ENCODE data around the gene TRANK1.
"Not testable (repeated sequence)": the region's sequence is repeated elsewhere in the genome, so short reads cannot be mapped to it uniquely, and the experiment has no call there.

The TRANK1 gene

DNA sequence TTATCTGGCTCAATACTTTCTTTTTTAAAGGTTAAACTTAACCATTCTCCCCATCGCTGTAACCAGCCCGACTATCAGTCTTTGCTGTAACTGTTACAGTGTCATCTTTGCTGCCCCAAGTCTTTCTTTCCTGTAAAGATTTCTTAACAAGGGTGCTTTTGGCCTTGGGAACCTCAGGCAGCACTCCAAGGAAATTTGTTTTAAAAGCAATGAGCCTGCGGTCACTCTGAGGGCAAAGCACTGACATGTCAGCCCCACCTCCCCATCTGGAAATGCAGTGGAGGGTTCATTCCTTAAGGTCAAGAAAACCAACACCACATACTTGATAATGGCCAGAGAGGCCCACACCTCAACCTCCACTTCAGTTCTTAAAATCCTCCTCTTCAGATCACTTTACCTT is 3.2 kb downstream of the TRANK1 start:
- no peak for TF ChIP-seq CTCF (conservative IDR thresholded peaks at IDR 0.05)
- no peak overlapping the region for H3K27ac ChIP-seq

DNA sequence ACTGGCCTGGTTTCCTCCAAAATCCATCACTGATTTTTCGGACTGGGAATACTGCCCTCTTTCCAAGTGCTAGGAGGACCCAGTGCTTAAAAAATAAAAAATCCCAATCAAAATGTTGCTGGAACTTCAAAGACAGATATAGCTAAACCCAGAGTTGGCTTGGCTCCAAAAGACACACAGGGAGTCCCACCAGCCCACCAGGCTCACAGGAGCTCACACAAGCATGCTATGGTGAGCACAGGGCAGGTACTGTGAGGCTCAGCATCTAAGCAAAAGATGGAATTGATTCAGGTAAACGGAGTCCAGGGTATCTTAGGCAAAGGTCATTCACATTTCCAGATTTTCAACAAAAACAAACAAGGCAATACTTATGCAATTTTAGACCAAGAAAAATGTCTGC is 3.7 kb downstream of the TRANK1 start:
- no peak overlapping the region for H3K27ac ChIP-seq
- TF ChIP-seq CTCF (conservative IDR thresholded peaks at IDR 0.05): no peak

DNA sequence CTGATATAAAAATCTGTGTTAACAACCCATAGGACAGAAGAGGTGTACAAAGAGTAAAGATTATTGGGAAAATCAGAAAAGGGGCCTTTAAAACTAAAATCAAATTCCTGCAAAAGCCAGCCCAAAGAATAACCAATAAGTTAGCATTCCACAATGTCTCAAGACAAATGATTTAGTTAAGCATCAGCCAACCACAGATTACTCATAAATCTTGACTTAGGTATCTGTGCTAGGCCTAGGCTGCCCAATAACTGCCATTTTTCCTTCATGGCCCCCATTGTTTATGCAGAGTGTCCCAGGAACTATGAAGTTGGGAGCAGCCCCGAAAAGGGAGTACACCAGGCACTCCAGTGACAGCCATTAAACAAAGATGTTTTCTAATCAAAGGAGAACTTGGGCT is 7.4 kb downstream of the TRANK1 start:
- no peak overlapping the region for H3K27ac ChIP-seq

DNA sequence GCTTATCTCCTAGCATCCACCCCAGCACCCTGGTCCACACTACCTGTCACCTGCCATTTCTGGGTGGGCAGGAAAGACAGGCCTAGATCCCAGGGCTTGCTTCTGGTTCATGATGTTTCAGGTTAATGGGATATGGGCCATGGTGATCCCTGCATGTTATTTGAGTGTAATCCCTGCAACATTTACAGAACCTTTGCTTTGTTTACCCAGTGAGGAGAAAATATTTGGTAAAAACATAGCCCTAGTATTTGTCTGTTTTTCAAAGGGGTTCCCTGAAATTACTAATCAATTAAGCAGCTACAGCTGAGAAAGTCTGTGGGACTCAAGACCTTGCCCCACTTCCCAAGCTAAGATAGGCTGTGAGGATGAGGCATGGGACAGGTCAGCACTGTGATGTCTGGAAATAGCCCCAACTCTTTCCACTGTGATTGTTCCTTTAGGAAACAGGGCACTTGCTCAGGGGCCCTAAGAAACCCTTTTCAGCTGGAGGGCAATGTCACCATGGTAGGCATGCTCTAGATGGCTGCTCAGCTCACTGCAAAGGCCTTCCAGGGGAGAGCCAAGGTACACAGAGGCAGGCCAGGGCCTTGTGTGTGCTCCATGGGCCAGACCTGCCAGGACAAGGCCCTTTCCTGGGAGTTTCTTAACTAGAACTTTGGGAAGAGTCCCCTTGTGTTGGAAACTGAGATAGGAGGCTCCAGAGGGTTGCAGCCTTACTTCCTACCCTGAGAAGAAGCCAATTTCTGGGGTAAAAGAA is 11.1 kb downstream of the TRANK1 start:
- H3K27ac ChIP-seq: no peak overlapping the region

More for the DNA sequence above, 7.4 kb downstream of the TRANK1 start:
- TF ChIP-seq CTCF (conservative IDR thresholded peaks at IDR 0.05): no peak

DNA sequence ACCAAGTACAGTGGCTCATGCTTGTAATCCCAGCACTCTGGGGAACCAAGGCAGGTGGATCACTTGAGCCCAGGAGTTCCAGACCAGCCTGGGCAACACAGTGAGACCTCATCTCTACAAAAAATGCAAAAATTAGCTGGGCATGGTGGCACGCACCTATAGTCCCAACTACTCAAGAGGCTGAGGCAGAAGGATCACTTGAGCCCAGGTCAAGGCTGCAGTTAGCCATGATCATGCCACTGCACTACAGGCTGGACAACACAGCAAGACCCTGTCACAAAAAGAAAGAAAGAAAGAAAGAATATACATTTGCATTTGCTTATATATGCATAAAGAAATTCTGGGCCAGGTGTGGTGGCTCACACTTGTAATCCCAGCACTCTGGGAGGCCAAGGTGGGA is 13.4 kb downstream of the TRANK1 start:
- not testable (repeated sequence) for H3K27ac ChIP-seq

More for the DNA sequence above, 11.1 kb downstream of the TRANK1 start:
- TF ChIP-seq CTCF (conservative IDR thresholded peaks at IDR 0.05): no peak

DNA sequence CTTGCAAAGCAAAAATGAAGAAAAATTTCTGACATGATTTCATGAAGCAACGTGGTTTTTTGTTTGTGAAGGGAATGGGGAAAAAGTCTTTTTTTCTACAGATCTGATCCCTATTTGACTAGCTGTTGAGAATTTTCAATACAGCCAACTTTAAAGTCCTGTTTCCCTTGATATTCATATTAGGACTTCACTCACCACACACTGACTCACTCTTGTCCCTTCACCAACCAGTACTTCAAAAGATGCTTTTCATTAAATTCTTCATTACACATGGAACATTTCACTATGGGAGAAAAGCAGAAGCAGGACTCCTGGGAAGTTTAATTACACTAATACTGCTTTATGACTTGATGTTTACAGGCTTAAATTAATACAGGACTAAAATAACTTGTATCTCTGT is 16.6 kb downstream of the TRANK1 start:
- TF ChIP-seq CTCF (conservative IDR thresholded peaks at IDR 0.05): no peak
- no peak overlapping the region for H3K27ac ChIP-seq

- H3K27ac ChIP-seq: no peak overlapping the region
These were observed 18.5 kb downstream of the TRANK1 start for GRCh38 chr3:36926292-36926897.

More at GRCh38 chr3:36926292-36926897, 18.5 kb downstream of the TRANK1 start:
- no peak for TF ChIP-seq CTCF (conservative IDR thresholded peaks at IDR 0.05)

Data from VCaP (cell line).